Common myeloid progenitor, CD34-positive (primary cell): ENCODE results near the gene SIGLEC6.

Experiments used
- CTCF ChIA-PET: fragments of 350-600 bp; sonication (Branson Sonifier 250); formaldehyde crosslinking; loops from one replicate; lab custom pipeline; 2021; ENCODE audit warnings: antibody characterized with exemption; lab: Charles Lee
- POLR2A ChIA-PET: fragments of 350-600 bp; sonication (Branson Sonifier 250); formaldehyde crosslinking; loops from one replicate; lab custom pipeline; 2021; ENCODE audit warnings: antibody characterized with exemption; lab: Charles Lee
- DNase-seq, 3 donors: peaks; one replicate each; pipeline versions ENCODE4 v3.0.0 to v3.0.0-alpha.2; 2013
- H3K27ac ChIP-seq, 2 experiments: 1 replicate in 1 of 2; 2 replicates in 1 of 2; pipeline ENCODE4 v1.7.0; 2013; ENCODE audit warnings: inconsistent platforms in 2 of 2, low read length in 2 of 2, mild to moderate bottlenecking in 2 of 2, low read depth in 1 of 2, moderate library complexity in 1 of 2; ENCODE audit not compliant: severe bottlenecking in 2 of 2, insufficient read depth in 1 of 2, poor library complexity in 1 of 2
- H3K27me3 ChIP-seq, 5 experiments: replicated peaks in 2 of 5; 1 replicate in 3 of 5; 2 replicates in 2 of 5; pipeline versions ENCODE4 v1.6.1 to v1.7.0; 2013; ENCODE audit warnings: low read length in 4 of 5, mild to moderate bottlenecking in 2 of 5, moderate library complexity in 2 of 5, inconsistent platforms in 1 of 5; ENCODE audit not compliant: insufficient read depth in 5 of 5, control insufficient read depth in 4 of 5
- H3K36me3 ChIP-seq, 4 experiments: 1 replicate in 2 of 4; 2 replicates in 2 of 4; pipeline versions ENCODE4 v1.6.1 to v1.7.0; 2013; ENCODE audit warnings: low read length in 3 of 4, control low read depth in 1 of 4, mild to moderate bottlenecking in 1 of 4; ENCODE audit not compliant: control insufficient read depth in 4 of 4, insufficient read depth in 4 of 4
- H3K4me1 ChIP-seq, 4 experiments: 1 replicate in 3 of 4; 2 replicates in 1 of 4; pipeline versions ENCODE4 v1.6.1 to v1.7.1; 2013; ENCODE audit warnings: low read length in 3 of 4, mild to moderate bottlenecking in 3 of 4, control low read depth in 1 of 4, inconsistent platforms in 1 of 4, moderate library complexity in 1 of 4; ENCODE audit not compliant: control insufficient read depth in 4 of 4, insufficient read depth in 4 of 4; ENCODE audit errors: control extremely low read depth in 1 of 4
- H3K4me3 ChIP-seq, 7 experiments: 1 replicate in 4 of 7; 2 replicates in 3 of 7; pipeline versions ENCODE4 v1.5.1 to v1.7.0; 2013; ENCODE audit warnings: mild to moderate bottlenecking in 7 of 7, low read length in 6 of 7, moderate library complexity in 6 of 7, inconsistent platforms in 2 of 7, low read depth in 2 of 7, control low read depth in 1 of 7; ENCODE audit not compliant: insufficient read depth in 4 of 7, control insufficient read depth in 1 of 7; ENCODE audit errors: extremely low read depth in 1 of 7
- H3K9me3 ChIP-seq, 5 experiments: 1 replicate in 4 of 5; 2 replicates in 1 of 5; pipeline versions ENCODE4 v1.6.1 to v1.7.1; 2013; ENCODE audit warnings: low read length in 4 of 5, mild to moderate bottlenecking in 2 of 5, inconsistent platforms in 1 of 5, low read depth in 1 of 5, moderate library complexity in 1 of 5; ENCODE audit not compliant: control insufficient read depth in 4 of 5, insufficient read depth in 2 of 5; ENCODE audit errors: control extremely low read depth in 1 of 5
- WGBS: methylation state at CpG from one replicate; pipeline ENCODE4 v1.1.5; 2013; ENCODE audit not compliant: insufficient coverage; 5-methylcytosine and 5-hydroxymethylcytosine counted together

SIGLEC6 gene

GRCh38 chr19:51549533-51550324 lies 18.3 kb upstream of the SIGLEC6 start:
- no peaks in the 10 kb centered on the region for H3K9me3 ChIP-seq
- WGBS: 85% methylated on average over 8 of the region's 8 CpGs
- peaks cover 0 to 16% (median 6%) of the 10 kb centered on the region in 5 experiments for H3K27me3 ChIP-seq
- H3K27ac ChIP-seq: peak overlapping the region in 1 of 2 experiments; percentile 85
- no peak overlapping the region for H3K4me3 ChIP-seq
- POLR2A ChIA-PET: no interaction called here
- CTCF ChIA-PET: interaction anchor here (0.5 to 5.3 kb wide), 4 partner anchors 10 to 33 kb away, joined by 3 to 40 read pairs (median 6); no protein-coding TSS in a partner anchor
- DNase-seq: no peak
- H3K36me3 ChIP-seq: no peaks in the 10 kb centered on the region
- peaks cover 19 to 60% (median 57%) of the 10 kb centered on the region in 4 experiments for H3K4me1 ChIP-seq

GRCh38 chr19:51548891-51549305 lies 17.4 kb upstream of the SIGLEC6 start:
- CTCF ChIA-PET: interaction anchor here (1.2 to 5.3 kb wide), 5 partner anchors 13 to 60 kb away, joined by 3 to 40 read pairs (median 8); no protein-coding TSS in a partner anchor
- H3K4me1 ChIP-seq: peaks cover 19 to 67% (median 64%) of the 10 kb centered on the region in 4 experiments
- peak overlapping the region in 1 of 2 experiments; percentile 85 for H3K27ac ChIP-seq

GRCh38 chr19:51548213-51548651 lies 16.8 kb upstream of the SIGLEC6 start:
- Histone ChIP-seq H3K4me3 (peak overlapping the region in 3 of 7 experiments; percentile 8 to 65 (median 52)), H3K27ac (peak overlapping the region; percentile 29 to 85), H3K36me3 (no peaks in the 10 kb centered on the region), H3K9me3 (no peaks in the 10 kb centered on the region), H3K4me1 (peaks cover 19 to 66% (median 62%) of the 10 kb centered on the region in 4 experiments), H3K27me3 (peaks cover 0 to 14% (median 5%) of the 10 kb centered on the region in 5 experiments)
- WGBS: 39% methylated on average over 3 of the region's 5 CpGs
- ChIA-PET POLR2A (interaction anchor here (0.6 to 1.2 kb wide), 3 partner anchors 16 to 798 kb away, joined by 3 to 4 read pairs (median 3); no protein-coding TSS in a partner anchor), CTCF (interaction anchor here (1.0 to 5.3 kb wide), 11 partner anchors 10 to 128 kb away, joined by 3 to 40 read pairs (median 4); partner anchors contain the start of gene ZNF175)
- DNase-seq: peak in 2 of 3 donors; percentile 73 to 79

More at GRCh38 chr19:51548891-51549305, 17.4 kb upstream of the SIGLEC6 start:
- POLR2A ChIA-PET: no interaction called here
- WGBS: 83% methylated on average over 1 of the region's 4 CpGs
- DNase-seq: no peak
- Histone ChIP-seq H3K36me3 (no peaks in the 10 kb centered on the region), H3K27me3 (peaks cover 0 to 15% (median 4%) of the 10 kb centered on the region in 5 experiments), H3K9me3 (no peaks in the 10 kb centered on the region), H3K4me3 (no peak overlapping the region)

GRCh38 chr19:51547397-51548212 lies 16.1 kb upstream of the SIGLEC6 start:
- Histone ChIP-seq H3K36me3 (no peaks in the 10 kb centered on the region), H3K4me3 (peak overlapping the region in 5 of 7 experiments; percentile 9 to 65 (median 42)), H3K27me3 (peaks cover 0 to 13% (median 8%) of the 10 kb centered on the region in 5 experiments), H3K9me3 (no peaks in the 10 kb centered on the region), H3K4me1 (peaks cover 19 to 72% (median 62%) of the 10 kb centered on the region in 4 experiments), H3K27ac (peak overlapping the region; percentile 50 to 85)
- 16% methylated on average over 5 of the region's 7 CpGs for WGBS
- ChIA-PET CTCF (interaction anchor here (0.7 to 5.3 kb wide), 13 partner anchors 9 to 282 kb away, joined by 3 to 40 read pairs (median 3); partner anchors contain the start of gene ZNF175), POLR2A (interaction anchor here (0.5 to 1.2 kb wide), 3 partner anchors 17 to 124 kb away, joined by 3 to 4 read pairs (median 3); no protein-coding TSS in a partner anchor)
- DNase-seq: peak; percentile 80 to 95 (median 90)

- Histone ChIP-seq H3K4me1 (peaks cover 19 to 70% (median 62%) of the 10 kb centered on the region in 4 experiments), H3K4me3 (peak overlapping the region in 5 of 7 experiments; percentile 9 to 65 (median 42)), H3K36me3 (no peaks in the 10 kb centered on the region), H3K27me3 (peaks cover 0 to 11% (median 11%) of the 10 kb centered on the region in 5 experiments), H3K27ac (peak overlapping the region; percentile 50 to 85), H3K9me3 (no peaks in the 10 kb centered on the region)
- ChIA-PET CTCF (interaction anchor here (0.7 to 5.3 kb wide), 9 partner anchors 9 to 281 kb away, joined by 3 to 40 read pairs (median 3); partner anchors contain the start of gene ZNF175), POLR2A (interaction anchor here (0.5 to 1.2 kb wide), 5 partner anchors 19 to 1270 kb away, joined by 3 read pairs; no protein-coding TSS in a partner anchor)
- 0% methylated on average over 8 of the region's 10 CpGs for WGBS
- DNase-seq: peak; percentile 98 to 99 (median 99)
Measured at GRCh38 chr19:51546650-51547396, 15.4 kb upstream of the SIGLEC6 start.
